A673 (cell line): ENCODE measurements around the gene MSH6. TPM values are rescaled to one million over a fixed set of nuclear protein-coding genes. Genes with fewer than 3 reads are reported as not detected.

ENCODE experiments used
- BruUV-seq: library from RNA; stranded (reverse); fragments of 400-500 nt; replicated peaks from 2 replicates; lab custom pipeline; 2021; lab: Mats Ljungman, UMichigan
- CTCF ChIA-PET: fragments of 300-600 bp; sonication (Branson Sonifier 250); formaldehyde crosslinking; loops from one replicate; lab custom pipeline; 2022; ENCODE audit warnings: antibody characterized with exemption; lab: Charles Lee
- POLR2A ChIA-PET: fragments of 300-600 bp; sonication (Branson Sonifier 250); formaldehyde crosslinking; loops from one replicate; lab custom pipeline; 2022; ENCODE audit warnings: antibody characterized with exemption; ENCODE audit not compliant: low non-redundant PET; lab: Charles Lee
- DNase-seq: peaks from one replicate; pipeline ENCODE4 v3.0.0-alpha.2; 2015; ENCODE audit warnings: low spot score
- H3K27ac ChIP-seq: fragments of 200-600 bp; sonication (generic); 2 replicates; pipeline ENCODE4 v1.5.1; 2016; ENCODE audit warnings: mixed run types, low read depth, mild to moderate bottlenecking, mixed read lengths, antibody characterized with exemption, low read length; ENCODE audit not compliant: poor library complexity, severe bottlenecking
- H3K27me3 ChIP-seq: fragments of 200-600 bp; sonication (generic); replicated peaks from 2 replicates; pipeline ENCODE4 v1.6.1; 2017; ENCODE audit warnings: mixed run types, low read depth, mild to moderate bottlenecking, mixed read lengths, antibody characterized with exemption, low read length; ENCODE audit not compliant: insufficient read depth, poor library complexity
- H3K36me3 ChIP-seq: fragments of 200-600 bp; sonication (generic); 2 replicates; pipeline ENCODE4 v1.6.1; 2016; ENCODE audit warnings: mixed run types, mild to moderate bottlenecking, mixed read lengths, antibody characterized with exemption, low read length; ENCODE audit not compliant: insufficient read depth, poor library complexity, severe bottlenecking
- H3K4me1 ChIP-seq: fragments of 200-600 bp; sonication (generic); 2 replicates; pipeline ENCODE4 v1.6.1; 2017; ENCODE audit warnings: mixed run types, mild to moderate bottlenecking, mixed read lengths, antibody characterized with exemption, low read length; ENCODE audit not compliant: insufficient read depth, poor library complexity, severe bottlenecking
- H3K4me3 ChIP-seq: fragments of 200-600 bp; sonication (generic); 2 replicates; pipeline ENCODE4 v1.5.1; 2016; ENCODE audit warnings: low read depth, mixed run types, mild to moderate bottlenecking, mixed read lengths, low read length; ENCODE audit not compliant: poor library complexity, severe bottlenecking
- H3K9me3 ChIP-seq: fragments of 200-600 bp; sonication (generic); 2 replicates; pipeline ENCODE4 v1.6.1; 2016; ENCODE audit warnings: mixed run types, low read depth, mild to moderate bottlenecking, mixed read lengths, antibody characterized with exemption, low read length; ENCODE audit not compliant: poor library complexity, severe bottlenecking
- EZH2 ChIP-seq: fragments of 200-600 bp; sonication (generic); IDR thresholded peaks from 2 replicates; pipeline ENCODE4 v1.6.1; 2017; ENCODE audit warnings: borderline replicate concordance, low read depth, mild to moderate bottlenecking, mixed read lengths, antibody characterized with exemption, low read length; ENCODE audit not compliant: poor library complexity, severe bottlenecking
- intact Hi-C: fragments of 100-400 bp; cut with micrococcal nuclease; formaldehyde crosslinking; loops from one replicate; pipeline ENCODE4 v1.10.0; 2022; ENCODE audit not compliant: unreplicated experiment
- total RNA-seq: library from RNA; stranded (reverse); gene quantifications from 2 replicates; pipeline ENCODE4 v1.2.3, GENCODE V29; 2021
- TF ChIP-seq, protein P1 (sequence below): fragments of 300-800, 200-600 bp; sonication (generic); conservative IDR thresholded peaks from 2 replicates; pipeline ENCODE4 v1.5.1; 2017; ENCODE audit warnings: low read depth, mild to moderate bottlenecking, antibody characterized with exemption, low read length, moderate library complexity, mixed read lengths

Gene MSH6
- total RNA-seq, 1 experiment from 2014 or later = 182 TPM

DNA sequence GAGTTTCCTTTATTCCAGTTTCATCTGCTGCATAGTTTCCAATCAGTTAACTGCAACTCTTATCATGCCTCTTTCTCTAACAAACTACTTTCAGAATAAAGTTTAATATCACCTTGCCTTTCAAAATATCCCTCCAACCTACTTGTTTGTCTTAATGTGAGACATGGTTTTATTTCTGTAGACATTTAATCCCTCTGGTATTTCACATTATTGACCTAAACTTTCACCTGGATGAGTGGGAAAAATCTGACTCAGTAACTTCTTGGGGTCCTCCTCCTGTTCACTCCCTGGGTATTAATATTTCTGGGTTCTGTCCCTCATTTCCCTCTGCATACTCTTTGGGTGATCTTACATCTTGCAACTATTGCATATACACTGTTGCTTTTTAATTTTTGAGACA, 27.9 kb downstream of the MSH6 start:
- CTCF ChIA-PET = no interaction called here
- H3K27me3 ChIP-seq = no peaks in the 10 kb centered on the region
- BruUV-seq = no TSS peak
- intact Hi-C loops = loop anchor here (2.0 kb wide), 1 partner anchor 14 kb away; no protein-coding TSS in a partner anchor
- no peaks in the 10 kb centered on the region for H3K9me3 ChIP-seq
- H3K4me1 ChIP-seq = peaks cover 4% of the 10 kb centered on the region
- H3K4me3 ChIP-seq = no peak overlapping the region
- H3K36me3 ChIP-seq = peaks cover 79% of the 10 kb centered on the region
- POLR2A ChIA-PET = no interaction called here
- TF ChIP-seq, protein P1, sequence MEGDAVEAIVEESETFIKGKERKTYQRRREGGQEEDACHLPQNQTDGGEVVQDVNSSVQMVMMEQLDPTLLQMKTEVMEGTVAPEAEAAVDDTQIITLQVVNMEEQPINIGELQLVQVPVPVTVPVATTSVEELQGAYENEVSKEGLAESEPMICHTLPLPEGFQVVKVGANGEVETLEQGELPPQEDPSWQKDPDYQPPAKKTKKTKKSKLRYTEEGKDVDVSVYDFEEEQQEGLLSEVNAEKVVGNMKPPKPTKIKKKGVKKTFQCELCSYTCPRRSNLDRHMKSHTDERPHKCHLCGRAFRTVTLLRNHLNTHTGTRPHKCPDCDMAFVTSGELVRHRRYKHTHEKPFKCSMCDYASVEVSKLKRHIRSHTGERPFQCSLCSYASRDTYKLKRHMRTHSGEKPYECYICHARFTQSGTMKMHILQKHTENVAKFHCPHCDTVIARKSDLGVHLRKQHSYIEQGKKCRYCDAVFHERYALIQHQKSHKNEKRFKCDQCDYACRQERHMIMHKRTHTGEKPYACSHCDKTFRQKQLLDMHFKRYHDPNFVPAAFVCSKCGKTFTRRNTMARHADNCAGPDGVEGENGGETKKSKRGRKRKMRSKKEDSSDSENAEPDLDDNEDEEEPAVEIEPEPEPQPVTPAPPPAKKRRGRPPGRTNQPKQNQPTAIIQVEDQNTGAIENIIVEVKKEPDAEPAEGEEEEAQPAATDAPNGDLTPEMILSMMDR = no peak
- no peak for TF ChIP-seq EZH2
- no peak overlapping the region for H3K27ac ChIP-seq
- no peak for DNase-seq

DNA sequence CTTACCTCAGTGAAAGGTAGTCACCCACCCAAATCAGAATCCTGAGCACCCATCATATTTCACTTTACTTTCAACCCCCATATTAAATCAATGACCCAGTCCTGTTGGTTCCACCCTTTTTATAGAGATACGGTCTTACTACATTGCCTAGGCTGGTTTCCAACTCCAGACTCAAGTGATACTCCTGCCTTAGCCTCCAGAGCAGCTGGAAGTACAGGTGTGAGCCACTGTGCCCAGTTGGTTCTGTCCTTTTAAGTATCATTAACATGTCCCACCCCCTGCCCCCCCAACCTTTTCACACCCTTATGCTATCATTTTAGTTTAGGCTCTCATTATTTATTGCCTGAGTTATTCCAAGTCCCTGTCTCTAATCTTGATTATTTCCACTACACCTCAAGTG, 28.7 kb downstream of the MSH6 start:
- no peak for DNase-seq
- no TSS peak for BruUV-seq
- H3K4me3 ChIP-seq = no peak overlapping the region
- ChIA-PET CTCF (no interaction called here), POLR2A (no interaction called here)
- no peaks in the 10 kb centered on the region for H3K27me3 ChIP-seq
- H3K4me1 ChIP-seq = no peaks in the 10 kb centered on the region
- no peaks in the 10 kb centered on the region for H3K9me3 ChIP-seq
- TF ChIP-seq, protein P1 = no peak
- no peak for TF ChIP-seq EZH2
- H3K36me3 ChIP-seq = peaks cover 75% of the 10 kb centered on the region
- no peak overlapping the region for H3K27ac ChIP-seq
- intact Hi-C loops = loop anchor here (2.0 kb wide), 1 partner anchor 15 kb away; no protein-coding TSS in a partner anchor

- Histone ChIP-seq H3K9me3 (no peaks in the 10 kb centered on the region), H3K4me1 (no peaks in the 10 kb centered on the region), H3K27ac (no peak overlapping the region), H3K4me3 (no peak overlapping the region), H3K36me3 (peaks cover 75% of the 10 kb centered on the region), H3K27me3 (no peaks in the 10 kb centered on the region)
- no TSS peak for BruUV-seq
- intact Hi-C loops = no loop called here
- no peak for TF ChIP-seq EZH2
- TF ChIP-seq, protein P1 = no peak
- CTCF ChIA-PET = no interaction called here
- no peak for DNase-seq
- POLR2A ChIA-PET = no interaction called here
Observed at GRCh38 chr2:47815764-47816163, 32.8 kb downstream of the MSH6 start.
